Measurements from ENCODE around the gene KATNB1. TPM values are rescaled to one million over a fixed set of nuclear protein-coding genes. Genes with fewer than 3 reads are reported as not detected.
A peak's percentile ranks its signal among the peaks of the same experiment; 100 is the strongest.

KATNB1 gene
- total RNA-seq, 1 donor, result 23.7 TPM

- H3K4me3 ChIP-seq (ENCODE audit: low read depth, low read length), result peak within 1 kb of the TSS; percentile 77
- peak; percentile 61 for DNase-seq (ENCODE audit: low read depth)
- peak; percentile 5 for TF ChIP-seq CTCF (IDR thresholded peaks at IDR 0.05; ENCODE audit: insufficient read depth, low read length)
These were observed 67.0 kb downstream of the KATNB1 start, which contains the start of gene KIFC3 for GRCh38 chr16:57802341-57803133. Gene KIFC3, minus strand, starts transcription at chr16:57802491. Its CDS starts 4,248 bp downstream, at chr16:57798243.

GRCh38 chr16:57803134-57803990 is 67.8 kb downstream of the KATNB1 start:
- no peak overlapping the region for H3K4me3 ChIP-seq (ENCODE audit: low read depth, low read length)
- TF ChIP-seq CTCF (IDR thresholded peaks at IDR 0.05; ENCODE audit: insufficient read depth, low read length), result no peak
- peak; percentile 44 for DNase-seq (ENCODE audit: low read depth)

GRCh38 chr16:57804111-57804837 is 68.7 kb downstream of the KATNB1 start:
- H3K4me3 ChIP-seq (ENCODE audit: low read depth, low read length), result no peak overlapping the region
- DNase-seq (ENCODE audit: low read depth), result peak; percentile 70
- no peak for TF ChIP-seq CTCF (IDR thresholded peaks at IDR 0.05; ENCODE audit: insufficient read depth, low read length)

- TF ChIP-seq CTCF (IDR thresholded peaks at IDR 0.05; ENCODE audit: insufficient read depth, low read length), result no peak
- no peak for DNase-seq (ENCODE audit: low read depth)
- H3K4me3 ChIP-seq (ENCODE audit: low read depth, low read length), result no peak overlapping the region
These were observed 69.6 kb downstream of the KATNB1 start for GRCh38 chr16:57805176-57805575.

Small RNA genes within 50 kb of the gene (small RNA-seq; reads per million reads assigned to genes)
- gene MIR6772, result not detected

Other genes with a start within 250 kb of the KATNB1 start
- 19.5 and 29.6 TPM in 2 replicates for gene DOK4, start 249.3 kb upstream of the KATNB1 start, total RNA-seq (ENCODE audit: low replicate concordance)
- 9.9 and 30.7 TPM in 2 replicates for gene CCDC102A, start 199.2 kb upstream of the KATNB1 start, total RNA-seq (ENCODE audit: low replicate concordance)
- gene ADGRG5, start 193.1 kb upstream of the KATNB1 start, total RNA-seq (ENCODE audit: low replicate concordance), result not detected in 2 replicates
- gene ADGRG1, start 107.1 kb upstream of the KATNB1 start, total RNA-seq (ENCODE audit: low replicate concordance), result 1.6 and 9.8 TPM in 2 replicates
- gene ADGRG3, start 67.5 kb upstream of the KATNB1 start, total RNA-seq (ENCODE audit: low replicate concordance), result not detected in 2 replicates
- 0.09 TPM in 1 of 2 replicates, not detected in the other for gene DRC7, start 41.0 kb upstream of the KATNB1 start, total RNA-seq (ENCODE audit: low replicate concordance)
- gene KIFC3, start 66.7 kb downstream of the KATNB1 start, total RNA-seq (ENCODE audit: low replicate concordance), result 23.0 and 32.8 TPM in 2 replicates
- gene CNGB1, start 235.4 kb downstream of the KATNB1 start, total RNA-seq (ENCODE audit: low replicate concordance), result not detected in 2 replicates